ENCODE measurements around the gene FHIT. TPM values are rescaled to one million over a fixed set of nuclear protein-coding genes. Genes with fewer than 3 reads are reported as not detected.
"Not testable (repeated sequence)": the region's sequence is repeated elsewhere in the genome, so short reads cannot be mapped to it uniquely, and the experiment has no call there.

Gene FHIT
- total RNA-seq, 1 donor from 2014 or later: 7.9 TPM

DNA sequence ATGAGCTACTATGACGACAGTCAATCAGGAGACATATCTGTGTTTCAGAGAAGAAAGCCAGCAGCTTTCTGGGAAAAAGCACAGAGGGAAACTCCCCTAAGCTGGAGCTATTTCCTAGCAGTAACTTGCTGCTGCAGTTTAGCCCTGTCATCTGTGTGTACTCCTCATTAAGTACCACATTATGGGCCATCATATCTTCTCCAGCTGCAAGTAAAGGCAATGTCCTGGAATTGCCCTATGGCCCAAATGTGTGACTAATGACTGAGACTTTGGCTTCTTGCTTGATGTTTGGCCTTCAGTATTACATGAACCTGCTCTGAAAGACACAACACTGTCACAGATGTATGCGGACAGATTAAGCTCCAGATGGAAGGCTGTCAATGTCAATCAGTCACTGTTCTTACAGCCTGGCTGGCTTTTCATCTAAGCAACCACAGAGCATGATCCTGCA is 190.8 kb downstream of the FHIT start:
- no peak for DNase-seq (ENCODE audit: low spot score)

GRCh38 chr3:61058836-61059235 is 192.4 kb downstream of the FHIT start:
- no peak for DNase-seq (ENCODE audit: low spot score)

DNA sequence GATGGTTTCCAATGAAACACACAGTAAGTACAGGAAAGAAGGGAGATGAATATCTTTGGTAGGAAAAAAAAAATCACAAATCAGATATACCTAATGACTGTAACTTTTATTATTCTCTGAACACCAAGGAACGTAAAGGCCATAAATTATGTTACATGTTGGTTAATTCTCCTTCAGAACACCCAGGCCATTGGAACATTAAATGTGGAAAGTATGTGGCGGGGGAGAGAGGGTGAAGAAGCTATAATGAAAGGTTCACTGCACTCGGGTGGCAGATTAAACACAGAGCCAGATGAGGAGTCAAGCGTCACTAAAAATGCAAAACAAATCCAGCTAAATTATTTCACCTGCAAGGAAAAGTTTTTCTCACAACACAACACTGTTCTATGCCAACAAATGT is 193.8 kb downstream of the FHIT start:
- DNase-seq (ENCODE audit: low spot score): no peak

- DNase-seq (ENCODE audit: low spot score): no peak
Measured at GRCh38 chr3:61055447-61055846, 195.8 kb downstream of the FHIT start.

DNA sequence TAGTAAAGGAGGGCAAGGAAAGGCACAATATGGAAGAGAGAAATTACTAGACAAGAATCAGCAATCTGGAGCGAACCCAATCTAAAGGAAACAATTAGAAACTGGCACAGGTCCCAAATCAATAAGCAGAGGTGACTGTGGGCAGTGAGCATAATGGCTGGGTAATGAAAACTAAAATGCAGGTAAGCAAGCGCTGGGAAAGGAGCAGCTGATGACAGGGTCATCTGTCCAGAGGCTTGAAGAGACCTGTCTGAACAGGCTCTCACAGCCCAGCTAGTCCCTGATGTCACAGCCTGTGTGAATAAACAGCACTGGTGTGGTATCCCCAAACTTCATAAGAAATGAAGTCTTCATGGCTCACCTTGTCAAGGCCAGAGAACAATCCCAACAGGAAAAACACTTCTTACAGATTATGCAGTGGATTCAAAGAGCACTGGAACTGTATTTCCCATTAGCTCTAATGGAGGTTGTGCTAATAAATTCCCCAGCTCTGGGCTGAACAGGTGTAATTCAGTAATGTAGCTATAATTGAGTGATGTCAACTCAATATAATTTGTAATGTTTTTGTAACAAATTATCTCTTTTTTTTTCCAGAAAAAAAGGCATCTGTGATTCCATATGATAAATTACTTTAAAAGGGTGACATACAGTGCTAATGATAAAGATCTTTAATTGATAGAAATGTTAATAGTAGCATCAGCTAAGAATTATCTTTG is 197.3 kb downstream of the FHIT start:
- no peak for DNase-seq (ENCODE audit: low spot score)

GRCh38 chr3:61052851-61053250 is 198.4 kb downstream of the FHIT start:
- DNase-seq (ENCODE audit: low spot score): no peak

DNA sequence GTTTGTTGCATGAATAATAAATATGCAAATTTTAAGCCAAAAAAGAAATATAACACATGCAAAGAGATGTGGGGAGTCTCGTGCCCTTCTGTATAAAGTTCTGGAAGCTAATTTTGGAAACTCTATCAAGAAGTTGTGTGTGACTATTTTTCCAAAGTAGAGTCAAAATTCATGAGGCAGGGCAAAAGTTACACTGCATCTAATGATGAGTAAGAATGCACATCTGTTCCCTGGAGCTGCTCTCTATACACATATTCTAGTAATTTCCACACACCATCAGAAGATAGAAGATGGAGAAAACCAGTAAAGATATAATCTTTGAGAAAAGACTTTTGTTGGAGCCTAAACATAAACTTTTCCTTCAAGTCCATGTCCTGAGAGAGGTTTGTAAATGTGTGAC is 199.6 kb downstream of the FHIT start:
- no peak for DNase-seq (ENCODE audit: low spot score)

DNA sequence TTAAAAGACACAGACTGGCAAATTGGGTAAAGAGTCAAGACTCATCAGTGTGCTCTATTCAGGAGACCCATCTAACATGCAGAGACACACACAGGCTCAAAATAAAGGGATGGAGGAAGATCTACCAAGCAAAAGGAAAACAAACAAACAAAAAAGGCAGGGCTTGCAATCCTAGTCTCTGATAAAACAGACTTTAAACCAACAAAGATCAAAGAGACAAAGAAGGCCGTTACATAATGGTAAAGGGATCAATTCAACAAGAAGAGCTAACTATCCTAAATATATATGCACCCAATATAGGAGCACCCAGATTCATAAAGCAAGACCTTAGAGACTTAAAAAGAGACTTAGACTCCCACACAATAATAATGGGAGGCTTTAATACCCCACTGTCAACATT is 206.1 kb downstream of the FHIT start:
- not testable (repeated sequence) for DNase-seq (ENCODE audit: low spot score)

GRCh38 chr3:61043156-61043555 is 208.1 kb downstream of the FHIT start:
- no peak for DNase-seq (ENCODE audit: low spot score)

DNA sequence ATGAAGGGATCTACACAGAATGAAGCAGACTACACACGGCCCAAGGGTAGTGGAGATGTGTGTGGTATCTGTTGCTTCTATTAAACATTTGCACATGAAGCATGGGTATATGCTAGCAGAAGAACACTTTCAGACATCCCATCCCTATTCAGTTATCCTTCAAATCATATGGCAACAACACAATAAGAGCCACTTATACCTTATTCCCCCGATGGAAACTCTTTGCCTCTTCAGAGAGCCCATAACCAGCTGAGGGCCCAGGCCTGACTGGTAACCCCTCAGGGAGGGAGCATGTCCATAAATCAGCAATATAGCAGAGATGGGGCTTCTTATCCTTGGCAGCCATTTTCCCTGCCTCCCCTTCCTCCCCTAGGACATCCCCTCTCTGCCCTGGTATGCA is 210.6 kb downstream of the FHIT start:
- no peak for DNase-seq (ENCODE audit: low spot score)

DNA sequence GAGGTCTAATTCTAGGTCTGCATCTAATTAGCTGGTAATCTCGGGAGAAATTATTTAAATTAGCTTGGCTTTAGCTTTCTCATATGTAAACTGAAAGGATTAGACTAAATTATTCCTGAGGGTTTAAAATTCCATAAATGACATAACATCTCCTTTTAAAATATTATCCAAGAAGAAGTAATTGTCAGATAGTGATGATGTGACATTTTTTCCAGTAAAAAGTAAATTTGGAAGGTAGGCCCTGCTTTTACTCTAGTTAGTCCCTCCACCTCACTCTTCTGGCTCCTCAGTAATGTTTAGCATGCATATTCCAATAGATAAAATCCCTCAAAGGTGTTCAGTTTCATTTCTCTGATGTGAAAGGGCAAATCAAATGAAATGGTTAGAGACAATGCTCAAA is 215.7 kb downstream of the FHIT start:
- DNase-seq (ENCODE audit: low spot score): no peak

- DNase-seq (ENCODE audit: low spot score): no peak
Measured at GRCh38 chr3:61032991-61033390, 218.3 kb downstream of the FHIT start.

- no peak for DNase-seq (ENCODE audit: low spot score)
Measured at GRCh38 chr3:61031503-61031902, 219.7 kb downstream of the FHIT start.

- no peak for DNase-seq (ENCODE audit: low spot score)
Measured at GRCh38 chr3:61030469-61031035, 220.7 kb downstream of the FHIT start.

GRCh38 chr3:61029194-61029593 is 222.1 kb downstream of the FHIT start:
- DNase-seq (ENCODE audit: low spot score): no peak

GRCh38 chr3:61018807-61019206 is 232.4 kb downstream of the FHIT start:
- DNase-seq (ENCODE audit: low spot score): no peak

GRCh38 chr3:61017028-61017427 is 234.2 kb downstream of the FHIT start:
- DNase-seq (ENCODE audit: low spot score): not testable (repeated sequence)

- DNase-seq (ENCODE audit: low spot score): no peak
Measured at GRCh38 chr3:61015859-61016258, 235.4 kb downstream of the FHIT start.

DNA sequence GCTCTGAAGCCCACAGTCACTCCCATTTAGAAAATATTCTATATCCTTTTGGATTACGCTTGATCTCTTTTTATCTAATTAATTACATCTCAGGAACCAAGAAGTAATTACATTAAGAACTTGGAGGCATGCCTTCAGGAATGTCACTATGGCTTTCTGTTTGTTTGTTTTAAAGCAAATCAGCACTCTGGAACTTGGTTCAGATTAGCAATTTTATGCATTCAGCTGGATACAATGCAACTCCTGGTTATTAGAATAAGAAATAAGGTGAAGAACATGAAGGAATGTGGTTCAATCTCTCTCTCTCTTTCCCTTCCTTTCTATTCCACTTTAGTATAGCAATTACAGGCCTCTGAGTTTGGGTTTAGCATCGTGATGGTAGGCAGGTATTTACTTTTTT is 235.8 kb downstream of the FHIT start:
- no peak for DNase-seq (ENCODE audit: low spot score)

GRCh38 chr3:61008998-61009380 is 242.3 kb downstream of the FHIT start:
- DNase-seq (ENCODE audit: low spot score): peak; percentile 8

- DNase-seq (ENCODE audit: low spot score): no peak
Measured at GRCh38 chr3:61008153-61008997, 242.9 kb downstream of the FHIT start.

- no peak for DNase-seq (ENCODE audit: low spot score)
Measured at GRCh38 chr3:61005591-61005990, 245.7 kb downstream of the FHIT start.

DNA sequence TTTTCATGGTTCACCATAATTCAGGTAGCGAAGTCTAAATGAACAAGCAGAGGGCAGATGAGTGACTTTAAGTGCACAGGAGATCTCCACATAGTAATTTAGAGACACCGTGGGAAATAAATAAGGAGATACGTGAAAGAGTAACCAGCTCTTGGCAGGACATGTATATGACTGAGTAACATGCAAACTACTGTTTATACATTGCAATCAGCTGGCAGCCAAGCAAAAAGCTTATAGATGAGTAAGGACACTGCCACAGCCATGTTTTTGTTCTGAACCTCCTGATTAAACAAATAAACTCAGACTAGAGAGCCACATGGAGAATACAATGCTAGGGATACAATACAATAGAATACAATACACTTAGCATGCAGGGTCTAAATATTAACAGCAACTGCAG is 252.4 kb downstream of the FHIT start:
- no peak for DNase-seq (ENCODE audit: low spot score)

All from umbilical cord (tissue), 2 donors.